HepG2 (cell line): ENCODE results near the gene CCT7. TPM values are rescaled to one million over a fixed set of nuclear protein-coding genes. Genes with fewer than 3 reads are reported as not detected.

Source experiments
- E2F5 ChIP-seq: sonication (generic); formaldehyde crosslinking; conservative IDR thresholded peaks from 2 replicates; pipeline ENCODE4 v1.4.0; 2020; ENCODE audit warnings: missing genetic modification reagents
- HNF1A ChIP-seq, 2 experiments: sonication (generic) in 1 of 2; formaldehyde crosslinking in 1 of 2; IDR thresholded peaks; 2 replicates each; pipeline versions ENCODE4 v1.4.0 to v1.6.1; 2016 to 2020; ENCODE audit warnings: borderline replicate concordance in 1 of 2, low read depth in 1 of 2, mild to moderate bottlenecking in 1 of 2, missing genetic modification reagents in 1 of 2
- MAFG ChIP-seq: sonication (generic); formaldehyde crosslinking; IDR thresholded peaks from 2 replicates; pipeline ENCODE4 v1.5.1; 2020; ENCODE audit warnings: mild to moderate bottlenecking, missing genetic modification reagents
- MLX ChIP-seq: IDR thresholded peaks from 2 replicates; pipeline ENCODE4 v1.6.1; 2016
- PAX8 ChIP-seq: sonication (generic); formaldehyde crosslinking; IDR thresholded peaks from 2 replicates; pipeline ENCODE4 v1.8.0; 2022; ENCODE audit warnings: mild to moderate bottlenecking, missing genetic modification reagents, borderline replicate concordance
- SATB2 ChIP-seq: sonication (generic); formaldehyde crosslinking; IDR thresholded peaks from 2 replicates; pipeline ENCODE4 v1.5.0; 2020; ENCODE audit warnings: missing genetic modification reagents
- SKIL ChIP-seq: sonication (generic); formaldehyde crosslinking; IDR thresholded peaks from 2 replicates; pipeline ENCODE4 v1.8.0; 2022; ENCODE audit warnings: missing genetic modification reagents, mild to moderate bottlenecking, moderate library complexity, borderline replicate concordance
- SUZ12 ChIP-seq: fragments of 150-350 bp; IDR thresholded peaks from 2 replicates; pipeline ENCODE4 v1.6.1; 2014; ENCODE audit warnings: low read depth, low read length
- TBX3 ChIP-seq: fragments of 450-650 bp; IDR thresholded peaks from 2 replicates; pipeline ENCODE4 v1.6.1; 2017; ENCODE audit warnings: antibody characterized with exemption, mild to moderate bottlenecking, inconsistent platforms, borderline replicate concordance
- THRA ChIP-seq: sonication (generic); formaldehyde crosslinking; IDR thresholded peaks from 2 replicates; pipeline ENCODE4 v1.4.0; 2020; ENCODE audit warnings: missing genetic modification reagents, borderline replicate concordance
- ZNF3 ChIP-seq: IDR thresholded peaks from 2 replicates; pipeline ENCODE4 v1.7.0; 2017; ENCODE audit warnings: inconsistent platforms
- ZNF335 ChIP-seq: sonication (generic); formaldehyde crosslinking; IDR thresholded peaks from 2 replicates; pipeline ENCODE4 v1.4.0; 2020; ENCODE audit warnings: missing genetic modification reagents
- ZNF350 ChIP-seq: sonication (generic); formaldehyde crosslinking; IDR thresholded peaks from 2 replicates; pipeline ENCODE4 v1.4.0; 2020; ENCODE audit warnings: mild to moderate bottlenecking, low read depth, missing genetic modification reagents, borderline replicate concordance
- ZNF678 ChIP-seq: sonication (generic); formaldehyde crosslinking; IDR thresholded peaks from 2 replicates; pipeline ENCODE4 v1.4.0; 2020; ENCODE audit warnings: mild to moderate bottlenecking, missing genetic modification reagents
- ZNF746 ChIP-seq: sonication (generic); formaldehyde crosslinking; IDR thresholded peaks from 2 replicates; pipeline ENCODE4 v1.8.0; 2022; ENCODE audit warnings: mild to moderate bottlenecking, missing genetic modification reagents
- ZNF772 ChIP-seq: sonication (generic); formaldehyde crosslinking; IDR thresholded peaks from 2 replicates; pipeline ENCODE4 v1.5.0; 2020; ENCODE audit warnings: mild to moderate bottlenecking, missing genetic modification reagents
- ZNF781 ChIP-seq: sonication (generic); formaldehyde crosslinking; IDR thresholded peaks from 2 replicates; pipeline ENCODE4 v1.5.1; 2020; ENCODE audit warnings: borderline replicate concordance, mild to moderate bottlenecking, missing genetic modification reagents; ENCODE audit errors: not compliant biosample characterization
- ZNF891 ChIP-seq: sonication (generic); formaldehyde crosslinking; IDR thresholded peaks from 2 replicates; pipeline ENCODE4 v1.5.0; 2020; ENCODE audit warnings: mild to moderate bottlenecking, missing genetic modification reagents
- polyA plus RNA-seq, 8 experiments: library from polyadenylated mRNA; depleted of rRNA in 3 of 8; stranded (reverse) in 7 of 8; unstranded in 1 of 8; fragments of >200 nt; fragmentation: Illumina TruSeq in 4 of 8; extraction: Trizol in 4 of 8; gene quantifications; 2 replicates each; pipeline versions ENCODE4 v1.2.1 to v1.2.3, GENCODE V29; 2011 to 2016; ENCODE audit warnings: low read depth in 4 of 8, missing spikeins in 1 of 8, mixed read lengths in 1 of 8; ENCODE audit not compliant: insufficient read depth in 1 of 8
- total RNA-seq, 5 experiments: library from RNA; depleted of rRNA; stranded (reverse); fragments of >200 nt; fragmentation: Illumina TruSeq; extraction: Trizol; gene quantifications; 2 replicates each; pipeline ENCODE4 v1.2.3, GENCODE V29; 2016; ENCODE audit warnings: low read depth in 1 of 5

CCT7 gene
- total and polyA plus RNA-seq, 2 of the 13 experiments (the other 11 are each of a cell fraction or from before 2014, with no cell fraction given) = 347 to 517 TPM

GRCh38 chr2:73233932-73234832, at the start of gene CCT7 (continued):
- TF ChIP-seq THRA (CRISPR knock-in tag) (peak; percentile 83), E2F5 (CRISPR knock-in tag) (no peak; the same call in 1 of the 2 replicates), SUZ12 (peak; percentile 51; the same call in 1 of the 2 replicates), ZNF781 (CRISPR knock-in tag) (peak; percentile 87), ZNF3 (CRISPR knock-in tag) (no peak; the same call in 1 of the 2 replicates), ZNF335 (CRISPR knock-in tag) (peak; percentile 94), ZNF772 (CRISPR knock-in tag) (peak; percentile 60; the same call in 1 of the 2 replicates), TBX3 (peak; percentile 8; the same call in 1 of the 2 replicates), ZNF350 (peak; percentile 94; the same call in 1 of the 2 replicates), ZNF746 (CRISPR knock-in tag) (peak; percentile 77), PAX8 (CRISPR knock-in tag) (no peak), MAFG (no peak), ZNF891 (peak; percentile 79; the same call in 1 of the 2 replicates), ZNF678 (CRISPR knock-in tag) (peak; percentile 70; the same call in 1 of the 2 replicates), MLX (peak; percentile 40; the same call in 1 of the 2 replicates), SKIL (CRISPR knock-in tag) (peak; percentile 23; the same call in 1 of the 2 replicates), HNF1A (IDR thresholded peaks at IDR 0.05; ENCODE audit: low read depth) (peak; percentile 41; the same call in 1 of the 2 replicates), HNF1A (CRISPR knock-in tag; IDR thresholded peaks at IDR 0.05; ENCODE audit: borderline replicate concordance) (0 out of 2 replicates have a peak, but pooled peaks have one; percentile 45), SATB2 (peak; percentile 50; the same call in 1 of the 2 replicates)
